Esophagus muscularis mucosa (tissue), 4 donors: ENCODE measurements around the gene HIGD1A. TPM values are rescaled to one million over a fixed set of nuclear protein-coding genes. Genes with fewer than 3 reads are reported as not detected.
A peak's percentile ranks its signal among the peaks of the same experiment; 100 is the strongest.

Experiments used
- DNase-seq: peaks from one replicate; pipeline ENCODE4 v3.0.0-alpha.2; 2017; ENCODE audit errors: extremely low spot score
- H3K27ac ChIP-seq, 4 donors: fragments of 200-600 bp; sonication (generic); replicated peaks in 1 of 4; 1 replicate in 3 of 4; 2 replicates in 1 of 4; pipeline ENCODE4 v1.5.1; 2016 to 2019; ENCODE audit warnings: mild to moderate bottlenecking in 1 of 4
- H3K27me3 ChIP-seq, 4 donors: fragments of 200-600 bp; sonication (generic); one replicate each; pipeline versions ENCODE4 v1.5.1 to v1.6.0; 2016 to 2019
- H3K36me3 ChIP-seq, 4 donors: fragments of 200-600 bp; sonication (generic); one replicate each; pipeline ENCODE4 v1.5.1; 2016 to 2019
- H3K4me1 ChIP-seq, 4 donors: fragments of 200-600 bp; sonication (generic); one replicate each; pipeline ENCODE4 v1.5.1; 2016 to 2019
- H3K4me3 ChIP-seq, 4 donors: fragments of 200-600 bp; sonication (generic); 1 replicate in 2 of 4; 2 replicates in 2 of 4; pipeline ENCODE4 v1.5.1; 2016 to 2019; ENCODE audit warnings: mild to moderate bottlenecking in 4 of 4, moderate library complexity in 1 of 4
- H3K9me3 ChIP-seq, 4 donors: fragments of 200-600 bp; sonication (generic); 1 replicate in 3 of 4; 2 replicates in 1 of 4; pipeline ENCODE4 v1.5.1; 2016 to 2019
- EP300 ChIP-seq: sonication (generic); formaldehyde crosslinking; IDR thresholded peaks from one replicate; pipeline ENCODE4 v1.6.1; 2017; ENCODE audit warnings: antibody characterized with exemption
- POLR2A ChIP-seq: fragments of 450-650 bp; IDR thresholded peaks from one replicate; pipeline ENCODE4 v1.6.1; 2017; ENCODE audit warnings: antibody characterized with exemption, moderate library complexity, mild to moderate bottlenecking, low read depth
- POLR2AphosphoS5 ChIP-seq, 2 donors: sonication (generic); formaldehyde crosslinking; IDR thresholded peaks; one replicate each; pipeline ENCODE4 v1.6.1; 2017; ENCODE audit warnings: antibody characterized with exemption in 2 of 2
- WGBS: methylation state at CpG from one replicate; pipeline ENCODE4 v1.1.5; 2018; 5-methylcytosine and 5-hydroxymethylcytosine counted together
- intact Hi-C: fragments of 100-400 bp; cut with DNase I; formaldehyde crosslinking; loops from one replicate; pipeline ENCODE4 v1.15.1; 2023
- total RNA-seq, 4 donors: library from RNA; depleted of rRNA; stranded (reverse); fragments of >200 nt; gene quantifications; one replicate each; pipeline versions ENCODE4 v1.1.0 to v1.2.1, GENCODE V29; 2016
- TF ChIP-seq, protein P1 (sequence below), 3 experiments: fragments of 200-600 bp in 2 of 3; fragments of 450-650 bp in 1 of 3; sonication (generic) in 2 of 3; IDR thresholded peaks; one replicate each; pipeline ENCODE4 v1.5.1; 2017 to 2019; ENCODE audit warnings: antibody characterized with exemption in 3 of 3, mild to moderate bottlenecking in 2 of 3, moderate library complexity in 1 of 3

Gene HIGD1A
- total RNA-seq, 4 donors from 2014 or later, result 161 to 407 (median 272) TPM

- Histone ChIP-seq H3K9me3 (no peaks in the 10 kb centered on the region), H3K36me3 (peaks cover 6 to 19% (median 9%) of the 10 kb centered on the region in 4 donors), H3K27ac (peak overlapping the region; percentile 76 to 85 (median 79)), H3K4me1 (peaks cover 21 to 86% (median 73%) of the 10 kb centered on the region in 4 donors), H3K4me3 (no peak overlapping the region), H3K27me3 (no peaks in the 10 kb centered on the region)
- DNase-seq, result no peak
- WGBS, result 66% methylated on average over 3 of the region's 3 CpGs
- no peak for TF ChIP-seq EP300
- TF ChIP-seq POLR2A, result no peak
- TF ChIP-seq, protein P1, sequence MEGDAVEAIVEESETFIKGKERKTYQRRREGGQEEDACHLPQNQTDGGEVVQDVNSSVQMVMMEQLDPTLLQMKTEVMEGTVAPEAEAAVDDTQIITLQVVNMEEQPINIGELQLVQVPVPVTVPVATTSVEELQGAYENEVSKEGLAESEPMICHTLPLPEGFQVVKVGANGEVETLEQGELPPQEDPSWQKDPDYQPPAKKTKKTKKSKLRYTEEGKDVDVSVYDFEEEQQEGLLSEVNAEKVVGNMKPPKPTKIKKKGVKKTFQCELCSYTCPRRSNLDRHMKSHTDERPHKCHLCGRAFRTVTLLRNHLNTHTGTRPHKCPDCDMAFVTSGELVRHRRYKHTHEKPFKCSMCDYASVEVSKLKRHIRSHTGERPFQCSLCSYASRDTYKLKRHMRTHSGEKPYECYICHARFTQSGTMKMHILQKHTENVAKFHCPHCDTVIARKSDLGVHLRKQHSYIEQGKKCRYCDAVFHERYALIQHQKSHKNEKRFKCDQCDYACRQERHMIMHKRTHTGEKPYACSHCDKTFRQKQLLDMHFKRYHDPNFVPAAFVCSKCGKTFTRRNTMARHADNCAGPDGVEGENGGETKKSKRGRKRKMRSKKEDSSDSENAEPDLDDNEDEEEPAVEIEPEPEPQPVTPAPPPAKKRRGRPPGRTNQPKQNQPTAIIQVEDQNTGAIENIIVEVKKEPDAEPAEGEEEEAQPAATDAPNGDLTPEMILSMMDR (IDR thresholded peaks at IDR 0.05), result no peak
- no peak for TF ChIP-seq POLR2AphosphoS5 (IDR thresholded peaks at IDR 0.05)
- intact Hi-C loops, result loop anchor here (2.0 kb wide), 1 partner anchor 48 kb away; no protein-coding TSS in a partner anchor
Measured at GRCh38 chr3:42780398-42780797, 23.9 kb downstream of the HIGD1A start.

GRCh38 chr3:42778644-42779043 lies 25.6 kb downstream of the HIGD1A start:
- Histone ChIP-seq H3K27me3 (no peaks in the 10 kb centered on the region), H3K4me3 (no peak overlapping the region), H3K27ac (peak overlapping the region; percentile 76 to 85 (median 79)), H3K9me3 (no peaks in the 10 kb centered on the region), H3K36me3 (peaks cover 0 to 9% (median 6%) of the 10 kb centered on the region in 4 donors), H3K4me1 (peaks cover 21 to 73% (median 70%) of the 10 kb centered on the region in 4 donors)
- WGBS, result 29% methylated on average over 2 of the region's 2 CpGs
- intact Hi-C loops, result no loop called here
- TF ChIP-seq EP300, result peak; percentile 26
- TF ChIP-seq, protein P1 (IDR thresholded peaks at IDR 0.05), result no peak
- TF ChIP-seq POLR2A, result no peak
- TF ChIP-seq POLR2AphosphoS5 (IDR thresholded peaks at IDR 0.05), result peak; percentile 45 to 70
- DNase-seq, result no peak

- Histone ChIP-seq H3K4me3 (peak overlapping the region; percentile 56 to 69 (median 60)), H3K27me3 (no peaks in the 10 kb centered on the region), H3K4me1 (peaks cover 16 to 34% (median 34%) of the 10 kb centered on the region in 4 donors), H3K27ac (peak overlapping the region; percentile 74 to 84 (median 79)), H3K36me3 (no peaks in the 10 kb centered on the region), H3K9me3 (no peaks in the 10 kb centered on the region)
- no peak for DNase-seq
- intact Hi-C loops, result no loop called here
- TF ChIP-seq POLR2AphosphoS5 (IDR thresholded peaks at IDR 0.05) (no peak), EP300 (no peak), POLR2A (no peak)
- TF ChIP-seq, protein P1 (IDR thresholded peaks at IDR 0.05), result no peak
- 7% methylated on average over 6 of the region's 6 CpGs for WGBS
Measured at GRCh38 chr3:42773409-42773751, 30.9 kb downstream of the HIGD1A start.

DNA sequence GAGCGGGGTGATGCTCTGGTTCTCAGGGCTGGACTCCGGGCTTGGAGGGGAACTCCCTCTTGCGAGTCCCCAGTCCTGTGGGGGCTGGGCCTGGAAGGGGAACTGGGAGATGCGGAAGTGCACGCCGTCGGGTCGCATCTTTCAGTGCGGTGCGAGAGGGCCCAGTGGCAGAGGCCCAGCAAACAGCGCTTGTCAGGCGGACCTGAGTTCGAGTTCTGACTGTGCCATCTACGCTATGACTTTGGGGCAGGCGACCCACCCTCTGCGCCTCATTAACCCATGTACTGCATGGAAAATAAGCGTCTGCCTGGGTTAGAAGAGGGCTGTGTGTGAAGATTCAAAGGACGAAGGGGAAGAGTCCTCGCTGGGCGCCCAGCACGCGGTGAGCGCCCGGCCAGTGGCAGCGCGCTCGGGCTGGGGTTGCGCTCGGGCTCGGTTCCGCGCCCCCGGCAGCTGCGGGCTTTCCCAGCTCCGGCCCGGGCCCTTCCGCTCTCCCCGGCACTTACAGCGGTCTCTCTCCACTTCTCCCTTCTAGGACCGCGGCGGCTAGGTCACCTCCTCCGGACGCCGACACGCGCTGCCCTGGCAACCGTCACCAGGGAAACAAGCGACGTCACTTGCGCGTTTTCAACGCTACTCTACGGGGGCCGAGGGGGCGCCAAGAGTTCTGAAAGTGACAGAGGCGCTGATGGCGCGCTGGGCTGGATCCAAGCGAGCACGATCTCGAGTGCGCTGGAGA lies 31.5 kb downstream of the HIGD1A start, which contains the start of gene CCDC13:
CCDC13 (minus strand) TSS at position 584 of the 739 bp plus-strand sequence. CDS start 14,908 bp downstream, outside the sequence.
- H3K27ac ChIP-seq, result peak within 1 kb of the TSS; percentile 74 to 84 (median 79)
- H3K27me3 ChIP-seq, result no peaks in the 10 kb centered on the region
- TF ChIP-seq EP300 (no peak), POLR2AphosphoS5 (IDR thresholded peaks at IDR 0.05) (peak; percentile 83 to 94), POLR2A (no peak)
- TF ChIP-seq, protein P1 (IDR thresholded peaks at IDR 0.05), result peak in 1 of 3 experiments; percentile 5
- H3K4me3 ChIP-seq, result peak within 1 kb of the TSS; percentile 56 to 69 (median 60)
- no peaks in the 10 kb centered on the region for H3K36me3 ChIP-seq
- no peaks in the 10 kb centered on the region for H3K9me3 ChIP-seq
- WGBS, result 9% methylated on average over 32 of the region's 63 CpGs
- H3K4me1 ChIP-seq, result peaks cover 12 to 29% (median 28%) of the 10 kb centered on the region in 4 donors
- DNase-seq, result peak; percentile 98
- intact Hi-C loops, result no loop called here
